Cardiac muscle cell (in vitro differentiated cells and primary cell): ENCODE measurements around the gene ARHGAP8. TPM values are rescaled to one million over a fixed set of nuclear protein-coding genes. Genes with fewer than 3 reads are reported as not detected.

ENCODE experiments used
- DNase-seq, 2 donors: peaks; one replicate each; pipeline versions ENCODE4 v3.0.0 to v3.0.0-alpha.2; 2010 to 2017; ENCODE audit warnings: low read depth in 1 of 2, low spot score in 1 of 2
- H3K27ac ChIP-seq: fragments of 200-600 bp; sonication (generic); 2 replicates; pipeline ENCODE4 v1.5.1; 2016
- H3K27me3 ChIP-seq: fragments of 200-600 bp; sonication (generic); 2 replicates; pipeline ENCODE4 v1.6.0; 2016; ENCODE audit warnings: control low read depth
- H3K36me3 ChIP-seq: fragments of 200-600 bp; sonication (generic); 2 replicates; pipeline ENCODE4 v1.5.1; 2016; ENCODE audit warnings: control low read depth
- H3K4me1 ChIP-seq: fragments of 200-600 bp; sonication (generic); 2 replicates; pipeline ENCODE4 v1.8.1; 2017; ENCODE audit warnings: low read depth, mild to moderate bottlenecking, mixed run types
- H3K4me3 ChIP-seq: fragments of 200-600 bp; sonication (generic); 2 replicates; pipeline ENCODE4 v1.5.1; 2016; ENCODE audit warnings: mild to moderate bottlenecking
- H3K9me3 ChIP-seq: fragments of 200-600 bp; sonication (generic); 2 replicates; pipeline ENCODE4 v1.5.1; 2017; ENCODE audit warnings: low read depth, mild to moderate bottlenecking, control low read depth
- CTCF ChIP-seq: IDR thresholded peaks from 2 replicates; pipeline ENCODE4 v1.5.1; 2012; ENCODE audit warnings: low read depth, mild to moderate bottlenecking, low read length
- polyA plus RNA-seq: library from polyadenylated mRNA; unstranded; fragments of >200 nt; fragmentation: Nextera tagmentation; extraction: Ambion mirVana; gene quantifications from 2 replicates; pipeline ENCODE4 v1.2.1, GENCODE V29; 2016
- total RNA-seq: library from RNA; depleted of rRNA; stranded (reverse); fragments of >200 nt; gene quantifications from 2 replicates; pipeline ENCODE4 v1.2.3, GENCODE V29; 2016

ARHGAP8 gene
- total and polyA plus RNA-seq, 2 experiments from 2014 or later, result 1.2 to 2.4 TPM

- no peak overlapping the region for H3K27ac ChIP-seq
- H3K9me3 ChIP-seq, result no peaks in the 10 kb centered on the region
- H3K27me3 ChIP-seq, result no peaks in the 10 kb centered on the region
- no peak overlapping the region for H3K4me3 ChIP-seq
- DNase-seq, result no peak
- no peaks in the 10 kb centered on the region for H3K36me3 ChIP-seq
- no peaks in the 10 kb centered on the region for H3K4me1 ChIP-seq
- TF ChIP-seq CTCF, result no peak
Observed at GRCh38 chr22:44892243-44892642, 139.9 kb downstream of the ARHGAP8 start.

- Histone ChIP-seq H3K4me3 (no peak overlapping the region), H3K4me1 (no peaks in the 10 kb centered on the region), H3K36me3 (no peaks in the 10 kb centered on the region), H3K9me3 (no peaks in the 10 kb centered on the region), H3K27me3 (no peaks in the 10 kb centered on the region), H3K27ac (no peak overlapping the region)
- TF ChIP-seq CTCF, result no peak
- no peak for DNase-seq
Observed at GRCh38 chr22:44892803-44893730, 140.7 kb downstream of the ARHGAP8 start.

- DNase-seq, result no peak
- no peaks in the 10 kb centered on the region for H3K4me1 ChIP-seq
- H3K9me3 ChIP-seq, result no peaks in the 10 kb centered on the region
- no peak overlapping the region for H3K4me3 ChIP-seq
- H3K27ac ChIP-seq, result no peak overlapping the region
- H3K27me3 ChIP-seq, result no peaks in the 10 kb centered on the region
- no peaks in the 10 kb centered on the region for H3K36me3 ChIP-seq
- TF ChIP-seq CTCF, result no peak
Observed at GRCh38 chr22:44893731-44894080, 141.3 kb downstream of the ARHGAP8 start.

- no peak for DNase-seq
- Histone ChIP-seq H3K9me3 (no peaks in the 10 kb centered on the region), H3K27me3 (no peaks in the 10 kb centered on the region), H3K4me1 (no peaks in the 10 kb centered on the region), H3K27ac (no peak overlapping the region), H3K4me3 (no peak overlapping the region), H3K36me3 (no peaks in the 10 kb centered on the region)
- no peak for TF ChIP-seq CTCF
Observed at GRCh38 chr22:44894321-44894720, 141.9 kb downstream of the ARHGAP8 start.

GRCh38 chr22:44894782-44895181, 142.4 kb downstream of the ARHGAP8 start:
- H3K9me3 ChIP-seq, result no peaks in the 10 kb centered on the region
- H3K36me3 ChIP-seq, result no peaks in the 10 kb centered on the region
- no peaks in the 10 kb centered on the region for H3K4me1 ChIP-seq
- no peak overlapping the region for H3K27ac ChIP-seq
- H3K27me3 ChIP-seq, result no peaks in the 10 kb centered on the region
- H3K4me3 ChIP-seq, result no peak overlapping the region
- no peak for TF ChIP-seq CTCF
- DNase-seq, result no peak
